Measurements from ENCODE around the gene GALNT3.

DNA sequence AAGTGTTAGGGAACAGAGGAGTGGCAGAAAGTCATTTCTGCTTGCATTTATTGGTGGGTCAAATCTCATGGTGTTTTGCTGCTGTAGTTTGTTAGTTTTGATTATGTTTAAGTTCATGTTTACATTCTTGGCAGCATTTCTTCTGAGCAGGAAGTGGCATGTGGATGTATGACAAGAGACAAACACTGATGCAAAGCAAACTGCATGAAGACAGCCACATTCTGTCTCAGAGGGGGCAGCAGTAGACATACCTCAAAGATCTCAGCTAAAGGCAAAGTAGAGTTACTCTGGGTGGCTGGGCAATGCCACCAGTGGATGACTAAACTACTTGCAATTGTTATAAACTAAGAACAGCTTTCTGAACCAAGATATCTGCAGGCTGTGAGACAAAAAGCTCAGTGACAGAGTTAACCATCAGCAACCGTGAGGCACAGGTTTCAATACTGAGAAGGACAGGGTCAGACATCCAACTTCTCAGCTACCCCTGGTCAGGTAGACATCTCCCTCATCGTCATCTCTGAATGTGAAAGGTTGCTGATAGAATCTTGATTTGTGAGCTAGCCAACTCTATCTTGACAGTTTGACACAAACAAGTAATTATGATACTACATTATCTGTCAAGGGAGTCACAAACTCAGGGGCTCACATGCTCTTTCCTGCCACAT, 16.4 kb downstream of the GALNT3 start:
- TF ChIP-seq POLR2A (IDR thresholded peaks at IDR 0.05) (no peak), CTCF (IDR thresholded peaks at IDR 0.05 in 4 of 5, conservative IDR thresholded peaks at IDR 0.05 in 1 of 5) (no peak)
